Amniotic stem cell (primary cell): ENCODE data around the gene ACTR1B.
"Not testable (repeated sequence)": the region's sequence is repeated elsewhere in the genome, so short reads cannot be mapped to it uniquely, and the experiment has no call there.

Experiments used
- DNase-seq: peaks from one replicate; lab custom pipeline; 2025; lab: John Stamatoyannopoulos, UW

The ACTR1B gene

DNA sequence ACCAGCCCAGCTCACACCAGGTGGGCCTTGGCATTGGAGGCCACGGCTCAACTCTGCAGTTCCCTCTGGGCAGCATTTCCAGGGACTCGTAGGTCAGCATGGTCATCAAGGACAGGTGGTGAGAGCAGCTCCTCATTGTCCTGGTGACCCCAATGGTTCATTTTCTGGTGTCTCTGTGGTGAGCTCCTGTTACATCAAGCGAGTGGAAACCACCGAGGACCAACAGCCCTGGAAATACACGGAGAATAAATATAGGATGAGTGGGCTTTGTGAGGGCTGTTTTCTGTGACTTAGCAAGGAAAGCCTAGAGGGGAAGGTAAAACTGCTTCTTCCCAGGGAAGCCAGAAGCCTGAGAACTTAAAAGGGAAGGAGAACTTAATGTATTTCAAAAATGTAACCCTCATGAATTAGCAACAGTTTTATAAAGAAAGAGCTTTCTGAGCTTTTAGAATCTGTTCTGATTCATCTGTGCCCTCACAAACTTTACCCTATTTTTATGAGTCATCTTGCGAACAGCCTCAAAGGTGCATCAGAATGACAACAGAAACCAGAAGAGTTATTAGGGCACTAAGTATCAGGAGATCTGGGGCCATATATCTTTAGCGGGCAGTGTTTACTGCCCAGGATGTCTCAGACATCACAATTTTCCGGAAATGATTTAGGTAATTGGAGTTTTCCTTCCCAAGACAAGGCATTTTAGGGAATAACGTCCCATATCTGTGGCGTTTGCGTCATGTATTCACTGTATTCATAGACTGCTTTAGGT is 24.4 kb upstream of the ACTR1B start:
- DNase-seq, result no peak

DNA sequence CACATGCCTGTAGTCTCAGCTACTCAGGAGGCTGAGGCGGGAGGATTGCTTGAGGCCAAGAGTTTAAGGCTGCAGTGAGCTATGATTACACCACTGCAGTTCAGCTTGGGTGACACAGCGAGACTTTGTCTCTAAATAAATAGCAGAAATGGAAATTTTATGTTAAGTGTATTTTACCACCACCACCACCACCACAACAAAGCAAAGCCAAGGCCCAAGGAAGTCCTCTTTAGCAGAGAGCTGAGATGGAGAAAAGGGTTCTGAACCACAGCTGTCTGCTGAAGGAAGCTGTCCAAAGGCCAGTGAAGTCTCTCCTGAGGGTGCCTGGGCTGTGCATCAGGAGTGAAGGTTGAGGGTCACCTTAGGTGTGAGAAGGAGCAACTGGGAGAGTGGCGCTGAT is 23.4 kb upstream of the ACTR1B start:
- DNase-seq, result not testable (repeated sequence)

DNA sequence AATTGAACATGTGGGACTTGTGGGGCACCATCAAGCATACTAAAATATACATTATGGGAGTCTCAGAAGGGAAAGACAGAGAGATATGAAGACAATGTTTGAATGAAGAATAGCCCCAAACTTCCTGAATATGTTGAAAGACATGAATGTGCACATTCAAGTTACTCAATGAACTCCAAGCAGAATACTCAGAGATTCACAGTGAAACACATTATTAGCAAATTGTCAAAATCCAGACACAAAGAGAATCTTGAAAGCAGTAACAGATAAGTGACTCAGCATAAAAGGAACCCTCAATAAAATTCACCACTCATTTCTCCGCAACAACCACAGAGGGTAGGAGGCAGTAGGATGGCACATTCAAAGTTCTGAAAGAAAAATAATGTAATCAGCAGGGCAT is 14.5 kb upstream of the ACTR1B start:
- no peak for DNase-seq

- no peak for DNase-seq
Observed at GRCh38 chr2:97677480-97677879, 13.6 kb upstream of the ACTR1B start.

GRCh38 chr2:97676620-97677019 is 12.8 kb upstream of the ACTR1B start:
- no peak for DNase-seq

GRCh38 chr2:97675430-97676113 is 11.7 kb upstream of the ACTR1B start:
- DNase-seq, result no peak

DNA sequence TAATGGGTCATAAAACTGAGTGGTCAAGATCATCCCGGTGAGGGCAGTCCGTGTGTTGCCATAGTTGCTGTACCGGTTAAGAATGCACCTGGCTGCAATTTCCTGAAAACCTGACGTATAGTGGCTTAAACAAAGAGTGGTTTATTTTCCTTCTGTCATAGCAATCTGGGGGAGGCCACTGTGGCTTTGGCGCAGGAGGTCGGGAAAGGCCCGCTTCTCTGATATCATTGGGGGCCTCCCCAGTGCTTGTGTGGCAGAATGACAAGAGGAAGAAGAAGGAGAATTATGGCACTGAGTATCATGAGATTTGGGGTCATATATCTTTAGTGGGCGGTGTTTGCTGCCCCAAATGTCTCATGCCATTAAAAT is 10.1 kb upstream of the ACTR1B start:
- DNase-seq, result no peak

GRCh38 chr2:97673182-97673914 is 9.5 kb upstream of the ACTR1B start:
- no peak for DNase-seq

- not testable (repeated sequence) for DNase-seq
Observed at GRCh38 chr2:97672606-97673140, 8.8 kb upstream of the ACTR1B start.

GRCh38 chr2:97671526-97671925 is 7.7 kb upstream of the ACTR1B start:
- no peak for DNase-seq

GRCh38 chr2:97670471-97670870 is 6.6 kb upstream of the ACTR1B start:
- DNase-seq, result no peak

DNA sequence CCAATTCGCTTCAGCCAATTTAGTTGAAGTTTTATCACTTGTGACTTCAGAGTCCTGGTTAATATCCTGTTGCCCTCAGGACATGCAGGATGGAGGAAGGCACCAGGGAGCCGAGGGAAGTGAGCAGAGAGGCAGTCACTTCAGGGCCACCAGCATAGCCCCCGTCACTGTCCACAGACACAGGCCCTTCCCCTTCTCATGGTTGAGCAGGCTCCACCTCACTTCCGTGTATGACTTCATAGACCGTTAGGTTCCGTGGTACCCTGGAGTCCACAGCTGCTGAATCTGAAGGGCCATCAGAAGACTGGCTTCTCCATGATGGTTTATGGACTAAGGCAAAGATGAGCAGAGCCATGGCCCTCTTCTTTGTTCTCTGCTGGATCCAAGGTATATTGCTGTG is 5.6 kb upstream of the ACTR1B start, which contains the start of gene C2orf92:
TSS of gene C2orf92 (plus strand) at position 266 of the 400 bp plus-strand sequence. CDS start at position 342, 76 bp downstream.
- no peak for DNase-seq

DNA sequence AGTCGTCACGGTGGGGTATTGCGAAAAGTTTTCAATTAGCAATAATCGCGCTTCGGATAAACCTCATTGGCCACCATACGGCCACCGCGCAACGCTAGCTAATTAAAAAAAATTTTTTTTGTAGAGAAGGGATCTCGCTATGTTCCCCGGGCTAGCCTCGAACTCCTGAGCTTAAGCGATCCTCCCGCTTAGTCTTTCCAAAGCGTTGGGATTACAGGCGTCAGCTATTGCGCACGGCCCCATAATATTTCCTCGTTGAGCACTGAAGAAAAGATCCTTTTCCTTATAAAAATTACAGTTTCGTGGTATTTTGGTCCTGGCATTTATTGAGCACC is 759 bp upstream of the ACTR1B start:
- no peak for DNase-seq

DNA sequence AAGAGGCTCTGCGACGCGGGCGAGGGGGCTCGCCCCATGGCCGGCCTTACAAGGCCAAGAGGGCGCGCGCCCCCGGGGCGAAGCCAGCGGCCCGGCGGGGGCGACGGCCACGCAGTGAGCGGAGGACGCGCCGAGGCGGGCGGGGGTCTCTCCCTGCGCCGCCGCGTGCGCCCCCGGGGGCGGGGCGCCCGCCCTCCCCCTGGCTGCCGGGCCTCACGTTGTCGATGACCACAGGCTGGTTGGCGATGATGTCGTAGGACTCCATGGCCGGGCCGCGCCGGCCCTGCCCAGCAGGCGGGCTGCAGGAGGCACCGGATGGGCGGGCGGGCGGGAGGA is 250 bp downstream of the ACTR1B start:
- DNase-seq, result no peak

- DNase-seq, result peak; percentile 73
Observed at GRCh38 chr2:97662895-97663625, 784 bp downstream of the ACTR1B start.

GRCh38 chr2:97662386-97662894 is 1.4 kb downstream of the ACTR1B start:
- no peak for DNase-seq

DNA sequence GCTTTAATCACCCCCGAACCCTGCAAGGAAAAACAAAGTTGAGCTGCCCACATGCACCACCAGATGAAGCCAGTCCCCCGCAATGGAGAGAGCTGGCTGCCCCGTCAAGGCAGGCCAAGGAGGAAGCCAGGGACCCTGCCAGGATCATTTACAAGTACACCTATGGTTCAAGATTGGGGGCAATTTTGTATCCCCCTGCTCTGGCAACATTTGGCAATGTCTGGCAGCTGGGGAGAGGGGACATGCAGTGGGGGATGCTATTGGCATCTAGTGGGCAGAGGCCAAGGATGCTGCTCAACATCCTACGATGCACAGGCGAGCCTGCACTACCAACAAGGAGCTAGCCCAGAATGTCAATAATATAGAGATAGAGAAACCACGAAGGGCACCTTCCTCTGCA is 1.9 kb downstream of the ACTR1B start:
- no peak for DNase-seq

DNA sequence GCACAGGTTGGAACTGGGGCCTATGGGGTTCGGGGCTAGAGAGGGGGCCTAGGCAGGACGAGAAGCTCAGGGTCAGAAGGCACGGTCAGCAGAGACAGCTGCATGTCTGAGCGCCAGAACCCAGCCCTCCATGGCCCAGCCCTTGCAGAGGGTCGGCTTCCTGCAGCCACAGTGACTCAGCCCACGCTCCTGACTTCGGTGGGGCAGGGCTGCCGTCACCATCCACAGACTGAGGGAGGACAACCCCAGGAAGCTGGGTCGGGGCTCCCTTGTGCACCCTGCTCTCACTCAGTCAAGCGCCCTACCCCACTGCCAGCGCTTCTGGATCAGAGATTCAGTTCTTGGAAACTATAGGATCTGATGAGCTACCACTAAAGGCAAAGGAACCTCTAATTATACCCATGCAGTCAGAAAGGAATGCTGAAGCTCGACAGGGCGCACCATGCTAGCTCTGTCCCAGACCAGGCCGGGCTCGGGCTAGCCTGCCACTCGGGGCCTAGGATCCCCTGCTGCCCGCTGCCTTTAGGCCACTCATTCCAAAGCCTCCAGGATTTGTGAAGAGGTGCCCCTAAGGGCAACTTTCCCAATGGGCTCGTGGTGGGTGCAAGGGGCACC is 3.0 kb downstream of the ACTR1B start:
- DNase-seq, result no peak

GRCh38 chr2:97660044-97660774 is 3.6 kb downstream of the ACTR1B start:
- DNase-seq, result no peak

DNA sequence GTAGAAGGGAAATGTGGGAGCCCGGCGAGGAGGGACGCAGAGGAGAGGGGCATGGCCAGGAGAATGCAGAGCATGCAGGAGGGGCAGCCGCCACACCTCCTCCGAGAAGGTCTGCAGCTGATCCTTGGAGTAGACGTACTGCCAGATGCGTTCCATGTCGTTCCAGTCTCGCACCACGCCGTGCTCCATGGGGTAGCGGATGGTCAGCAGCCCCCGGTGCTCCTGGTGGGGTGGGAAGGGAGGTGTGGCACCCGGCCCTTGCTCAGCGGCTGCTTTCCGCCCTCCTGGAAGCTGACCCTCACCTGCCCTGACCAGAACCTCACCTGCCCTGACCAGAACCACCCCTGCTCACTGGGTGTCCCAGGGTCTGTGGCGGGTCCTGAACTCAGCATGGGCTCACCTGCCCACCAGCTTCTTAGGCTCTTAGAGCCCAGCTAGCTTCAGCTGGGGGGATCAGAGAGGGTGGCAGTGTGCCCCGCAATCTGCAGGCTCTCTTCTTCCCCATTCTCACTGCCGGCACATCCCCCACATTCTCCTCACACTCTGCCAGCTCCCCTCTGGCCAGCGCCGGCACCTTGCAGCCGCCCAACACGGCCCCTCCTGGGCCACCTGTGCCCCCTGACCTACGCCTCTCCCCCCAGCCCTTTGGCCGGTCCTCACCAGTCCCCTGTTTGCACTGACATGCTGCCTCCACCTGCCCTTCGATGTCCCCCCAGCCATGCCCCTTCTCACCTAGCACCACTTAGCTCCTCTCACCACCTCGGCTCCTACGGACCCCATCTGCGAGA is 4.4 kb downstream of the ACTR1B start:
- DNase-seq, result no peak
